Aorta (tissue), 5 donors: ENCODE results near the gene CDC42BPG. TPM values are rescaled to one million over a fixed set of nuclear protein-coding genes. Genes with fewer than 3 reads are reported as not detected.
"Not testable (repeated sequence)": the region's sequence is repeated elsewhere in the genome, so short reads cannot be mapped to it uniquely, and the experiment has no call there.

ENCODE experiments used
- ATAC-seq: fragments of 200-7000 bp; cut with Tn5 transposase; one replicate; pipeline ENCODE4 v1.9.1; 2022; ENCODE audit warnings: moderate library complexity; ENCODE audit not compliant: low FRiP score
- DNase-seq, 2 donors: peaks; one replicate each; pipeline ENCODE4 v3.0.0-alpha.2; 2020
- H3K27ac ChIP-seq, 2 donors: one replicate each; pipeline ENCODE4 v1.5.1; 2013; ENCODE audit warnings: low read length in 2 of 2, mild to moderate bottlenecking in 2 of 2, moderate library complexity in 2 of 2, control low read depth in 1 of 2, inconsistent platforms in 1 of 2, low read depth in 1 of 2
- H3K27me3 ChIP-seq, 2 donors: one replicate each; pipeline ENCODE4 v1.6.1; 2013; ENCODE audit warnings: control low read depth in 1 of 2, low read length in 1 of 2, mild to moderate bottlenecking in 1 of 2, moderate library complexity in 1 of 2; ENCODE audit not compliant: insufficient read depth in 2 of 2, control insufficient read depth in 1 of 2
- H3K36me3 ChIP-seq, 2 donors: one replicate each; pipeline ENCODE4 v1.6.1; 2013; ENCODE audit warnings: control low read depth in 1 of 2, low read length in 1 of 2, mild to moderate bottlenecking in 1 of 2; ENCODE audit not compliant: insufficient read depth in 2 of 2, control insufficient read depth in 1 of 2
- H3K4me1 ChIP-seq, 2 donors: one replicate each; pipeline ENCODE4 v1.6.1; 2013; ENCODE audit warnings: low read length in 2 of 2, control low read depth in 1 of 2, mild to moderate bottlenecking in 1 of 2, moderate library complexity in 1 of 2; ENCODE audit not compliant: insufficient read depth in 2 of 2, control insufficient read depth in 1 of 2
- H3K4me3 ChIP-seq, 2 donors: one replicate each; pipeline ENCODE4 v1.5.1; 2013; ENCODE audit warnings: low read length in 2 of 2, control low read depth in 1 of 2, mild to moderate bottlenecking in 1 of 2
- H3K9me3 ChIP-seq: one replicate; pipeline ENCODE4 v1.6.1; 2013; ENCODE audit warnings: mild to moderate bottlenecking, low read length; ENCODE audit not compliant: control insufficient read depth
- WGBS, 2 donors: extraction: QIAGEN DNeasy Blood & Tissue Kit; methylation state at CpG; one replicate each; pipeline ENCODE4 v1.1.7; 2013; 5-methylcytosine and 5-hydroxymethylcytosine counted together
- intact Hi-C, 2 donors: fragments of 100-400 bp; cut with DNase I; formaldehyde crosslinking; loops; one replicate each; pipeline versions ENCODE4 v1.14.2 to v1.15.0; 2022
- polyA plus RNA-seq, 2 donors: library from polyadenylated mRNA; stranded (reverse); fragments of 200-250 nt; gene quantifications; one replicate each; pipeline ENCODE4 v1.2.3, GENCODE V29; 2013
- total RNA-seq, 2 donors: library from RNA; stranded (reverse); fragmentation: NEBNext Ultra II Directional; extraction: Animal tissue kit (Norgen Biotek cat#: 25700); gene quantifications; one replicate each; pipeline ENCODE4 v1.2.1, GENCODE V29; 2021
- donor health status: healthy with polysubstance abuse.
- donor health status: Bipolar disorder and iron deficiency.
- donor health status: DM: no; HTN: no; CAD: no.
- donor health status: DM: no; HTN: no; CAD: no.
- donor health status: DM: yes; HTN: yes; CAD: no.

CDC42BPG gene
- total and polyA plus RNA-seq, 4 donors, result 0.29 to 6.0 (median 0.86) TPM

GRCh38 chr11:64829536-64830251, 14.8 kb downstream of the CDC42BPG start:
- Histone ChIP-seq H3K4me1 (no peaks in the 10 kb centered on the region), H3K9me3 (no peaks in the 10 kb centered on the region), H3K4me3 (no peak overlapping the region), H3K36me3 (no peaks in the 10 kb centered on the region), H3K27me3 (no peaks in the 10 kb centered on the region), H3K27ac (no peak overlapping the region)
- DNase-seq (no peak), ATAC-seq (no peak)
- intact Hi-C loops, result no loop called here
- 94% methylated on average over 43 of the region's 43 CpGs for WGBS, 2 donors

- intact Hi-C loops, result no loop called here
Measured at GRCh38 chr11:64827451-64827839, 17.0 kb downstream of the CDC42BPG start.

GRCh38 chr11:64826578-64827450, 17.6 kb downstream of the CDC42BPG start:
- no peak for DNase-seq
- Histone ChIP-seq H3K9me3 (no peaks in the 10 kb centered on the region), H3K4me1 (no peaks in the 10 kb centered on the region), H3K4me3 (no peak overlapping the region), H3K27me3 (no peaks in the 10 kb centered on the region), H3K36me3 (no peaks in the 10 kb centered on the region), H3K27ac (no peak overlapping the region)
- 81 to 89% methylated on average over 50 to 52 of the region's 52 CpGs for WGBS, 2 donors
- intact Hi-C loops, result no loop called here
- ATAC-seq, result peak; percentile 24

More at GRCh38 chr11:64827451-64827839, 17.0 kb downstream of the CDC42BPG start:
- no peaks in the 10 kb centered on the region for H3K27me3 ChIP-seq
- ATAC-seq (no peak), DNase-seq (no peak)
- no peak overlapping the region for H3K27ac ChIP-seq
- 95% methylated on average over 22 of the region's 22 CpGs for WGBS, 2 donors
- H3K36me3 ChIP-seq, result no peaks in the 10 kb centered on the region
- H3K4me3 ChIP-seq, result no peak overlapping the region
- no peaks in the 10 kb centered on the region for H3K4me1 ChIP-seq
- no peaks in the 10 kb centered on the region for H3K9me3 ChIP-seq

GRCh38 chr11:64826062-64826461, 18.4 kb downstream of the CDC42BPG start:
- no peak for ATAC-seq
- 85 to 97% methylated on average over 7 of the region's 7 CpGs for WGBS, 2 donors

GRCh38 chr11:64823568-64824119, 20.8 kb downstream of the CDC42BPG start:
- H3K27me3 ChIP-seq, result no peaks in the 10 kb centered on the region
- ATAC-seq, result no peak
- intact Hi-C loops, result no loop called here
- H3K4me1 ChIP-seq, result no peaks in the 10 kb centered on the region
- WGBS, 2 donors, result 68 to 80% methylated on average over 11 of the region's 11 CpGs
- no peaks in the 10 kb centered on the region for H3K36me3 ChIP-seq
- DNase-seq, result no peak
- no peak overlapping the region for H3K4me3 ChIP-seq
- no peak overlapping the region for H3K27ac ChIP-seq
- no peaks in the 10 kb centered on the region for H3K9me3 ChIP-seq

More at GRCh38 chr11:64826062-64826461, 18.4 kb downstream of the CDC42BPG start:
- no peaks in the 10 kb centered on the region for H3K27me3 ChIP-seq
- intact Hi-C loops, result no loop called here
- H3K36me3 ChIP-seq, result no peaks in the 10 kb centered on the region
- no peak overlapping the region for H3K4me3 ChIP-seq
- H3K4me1 ChIP-seq, result no peaks in the 10 kb centered on the region
- DNase-seq, result no peak
- H3K27ac ChIP-seq, result no peak overlapping the region
- H3K9me3 ChIP-seq, result no peaks in the 10 kb centered on the region

GRCh38 chr11:64817476-64817875, 27.0 kb downstream of the CDC42BPG start:
- ATAC-seq, result no peak
- no peak overlapping the region for H3K4me3 ChIP-seq
- WGBS, 2 donors, result 85 to 86% methylated on average over 3 of the region's 3 CpGs
- intact Hi-C loops, result no loop called here
- H3K27ac ChIP-seq, result no peak overlapping the region
- H3K27me3 ChIP-seq, result no peaks in the 10 kb centered on the region
- no peaks in the 10 kb centered on the region for H3K9me3 ChIP-seq
- H3K36me3 ChIP-seq, result no peaks in the 10 kb centered on the region
- no peak for DNase-seq
- H3K4me1 ChIP-seq, result no peaks in the 10 kb centered on the region

- H3K4me1 ChIP-seq, H3K36me3 ChIP-seq, H3K4me3 ChIP-seq, H3K9me3 ChIP-seq, H3K27ac ChIP-seq, ATAC-seq, H3K27me3 ChIP-seq, intact Hi-C loops, DNase-seq: not testable (repeated sequence)
- WGBS, 2 donors, result 90 to 94% methylated on average over 5 of the region's 5 CpGs
Measured at GRCh38 chr11:64815433-64815832, 29.0 kb downstream of the CDC42BPG start.

- no peak for ATAC-seq
Measured at GRCh38 chr11:64814712-64815187, 29.7 kb downstream of the CDC42BPG start.

More at GRCh38 chr11:64814712-64815187, 29.7 kb downstream of the CDC42BPG start:
- 59 to 60% methylated on average over 7 of the region's 7 CpGs for WGBS, 2 donors
- H3K27ac ChIP-seq, result no peak overlapping the region
- no peaks in the 10 kb centered on the region for H3K9me3 ChIP-seq
- intact Hi-C loops, result no loop called here
- no peaks in the 10 kb centered on the region for H3K4me1 ChIP-seq
- H3K27me3 ChIP-seq, result no peaks in the 10 kb centered on the region
- H3K4me3 ChIP-seq, result no peak overlapping the region
- no peaks in the 10 kb centered on the region for H3K36me3 ChIP-seq
- DNase-seq, result no peak
